Measurements from ENCODE around the gene ABHD2.

Gene ABHD2

GRCh38 chr15:89071471-89071870 lies 16.8 kb upstream of the ABHD2 start (continued):
- no peak for TF ChIP-seq ZNF791 (tag by site-specific recombination; IDR thresholded peaks at IDR 0.05)

- Histone ChIP-seq H3K27ac (ENCODE audit: extremely low read depth, low read depth, low read length) (no peak overlapping the region), H3K4me3 (ENCODE audit: low read depth, low read length) (no peak overlapping the region), H3K4me1 (ENCODE audit: control insufficient read depth, insufficient read depth, low read length) (no peaks in the 10 kb centered on the region), H3K9me3 (ENCODE audit: control insufficient read depth, insufficient read depth, low read depth, low read length) (no peaks in the 10 kb centered on the region), H3K36me3 (ENCODE audit: control insufficient read depth in 2 of 2, insufficient read depth in 1 of 2, low read length in 2 of 2) (no peaks in the 10 kb centered on the region)
- TF ChIP-seq ZBTB26 (tag by site-specific recombination; optimal IDR thresholded peaks at IDR 0.05) (no peak), ZNF521 (tag by site-specific recombination; IDR thresholded peaks at IDR 0.05) (no peak), ZNF530 (tag by site-specific recombination; IDR thresholded peaks at IDR 0.05; ENCODE audit: low read depth) (no peak), ZNF677 (tag by site-specific recombination; IDR thresholded peaks at IDR 0.05) (no peak), ZNF354C (tag by site-specific recombination; IDR thresholded peaks at IDR 0.05; ENCODE audit: borderline replicate concordance, low read depth) (no peak)
- POLR2A ChIA-PET = interaction anchor here (1.3 to 2.5 kb wide), 2 partner anchors 11 to 16 kb away, joined by 4 to 8 read pairs; partner anchors contain the start of gene ABHD2
- CTCF ChIA-PET = interaction anchor here (0.6 to 2.6 kb wide), 7 partner anchors 11 to 596 kb away, joined by 3 to 27 read pairs (median 4); no protein-coding TSS in a partner anchor
Observed at GRCh38 chr15:89072277-89072869, 15.9 kb upstream of the ABHD2 start.

DNA sequence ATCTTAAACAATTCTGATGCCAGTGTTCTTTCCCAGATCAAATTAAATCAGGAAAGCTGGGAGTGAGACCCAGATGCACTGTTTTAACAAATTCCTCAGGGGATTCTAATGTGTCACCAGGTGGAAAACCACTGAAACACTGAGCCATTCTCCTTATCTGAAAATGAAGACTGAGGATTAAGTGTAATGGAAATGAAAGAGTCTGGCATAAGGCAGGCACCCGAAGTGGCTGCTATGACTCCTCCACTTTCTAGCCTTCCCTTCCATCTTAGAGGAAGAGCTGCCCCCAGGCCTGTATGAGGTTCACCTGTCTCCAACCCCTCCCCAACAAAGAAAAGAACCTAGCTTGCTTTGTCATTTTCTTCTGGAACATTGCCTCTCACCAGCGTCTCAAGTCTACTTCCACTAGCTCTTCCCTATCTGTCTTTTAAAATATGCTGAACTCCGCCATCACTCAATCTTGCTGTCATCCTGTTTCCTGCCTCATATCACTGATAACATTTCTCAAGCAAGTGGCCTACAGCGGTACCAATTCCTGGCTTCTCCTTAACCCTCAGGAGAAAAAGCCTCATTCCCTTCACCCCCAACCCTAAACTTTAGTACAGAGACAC lies 13.7 kb upstream of the ABHD2 start:
- H3K27ac ChIP-seq (ENCODE audit: extremely low read depth, low read depth, low read length) = no peak overlapping the region
- TF ChIP-seq, protein P1, sequence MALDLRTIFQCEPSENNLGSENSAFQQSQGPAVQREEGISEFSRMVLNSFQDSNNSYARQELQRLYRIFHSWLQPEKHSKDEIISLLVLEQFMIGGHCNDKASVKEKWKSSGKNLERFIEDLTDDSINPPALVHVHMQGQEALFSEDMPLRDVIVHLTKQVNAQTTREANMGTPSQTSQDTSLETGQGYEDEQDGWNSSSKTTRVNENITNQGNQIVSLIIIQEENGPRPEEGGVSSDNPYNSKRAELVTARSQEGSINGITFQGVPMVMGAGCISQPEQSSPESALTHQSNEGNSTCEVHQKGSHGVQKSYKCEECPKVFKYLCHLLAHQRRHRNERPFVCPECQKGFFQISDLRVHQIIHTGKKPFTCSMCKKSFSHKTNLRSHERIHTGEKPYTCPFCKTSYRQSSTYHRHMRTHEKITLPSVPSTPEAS (tag by site-specific recombination; IDR thresholded peaks at IDR 0.05) = no peak
- TF ChIP-seq HOXA7 (CRISPR knock-in tag; IDR thresholded peaks at IDR 0.05; ENCODE audit: borderline replicate concordance) = no peak
- no peak for TF ChIP-seq ZNF747 (tag by site-specific recombination; IDR thresholded peaks at IDR 0.05)
- no peak for TF ChIP-seq ZFP41 (tag by site-specific recombination; IDR thresholded peaks at IDR 0.05; ENCODE audit: borderline replicate concordance)
- TF ChIP-seq ZNF132 (tag by site-specific recombination; IDR thresholded peaks at IDR 0.05; ENCODE audit: borderline replicate concordance) = no peak
- no peak overlapping the region for H3K4me3 ChIP-seq (ENCODE audit: low read depth, low read length)
- no peaks in the 10 kb centered on the region for H3K9me3 ChIP-seq (ENCODE audit: control insufficient read depth, insufficient read depth, low read depth, low read length)
- H3K4me1 ChIP-seq (ENCODE audit: control insufficient read depth, insufficient read depth, low read length) = no peaks in the 10 kb centered on the region
- no peaks in the 10 kb centered on the region for H3K36me3 ChIP-seq (ENCODE audit: control insufficient read depth in 2 of 2, insufficient read depth in 1 of 2, low read length in 2 of 2)
- ChIA-PET CTCF (interaction anchor here (0.7 to 1.4 kb wide), 6 partner anchors 9 to 169 kb away, joined by 3 to 11 read pairs (median 3); partner anchors contain the start of gene ABHD2), POLR2A (no interaction called here)

- H3K4me3 ChIP-seq (ENCODE audit: low read depth, low read length) = no peak overlapping the region
- H3K27ac ChIP-seq (ENCODE audit: extremely low read depth, low read depth, low read length) = no peak overlapping the region
- no peaks in the 10 kb centered on the region for H3K4me1 ChIP-seq (ENCODE audit: control insufficient read depth, insufficient read depth, low read length)
- ChIA-PET CTCF (interaction anchor here (0.6 to 2.7 kb wide), 6 partner anchors 8 to 170 kb away, joined by 3 to 20 read pairs (median 4); no protein-coding TSS in a partner anchor), POLR2A (no interaction called here)
- no peaks in the 10 kb centered on the region for H3K36me3 ChIP-seq (ENCODE audit: control insufficient read depth in 2 of 2, insufficient read depth in 1 of 2, low read length in 2 of 2)
- no peaks in the 10 kb centered on the region for H3K9me3 ChIP-seq (ENCODE audit: control insufficient read depth, insufficient read depth, low read depth, low read length)
- TF ChIP-seq ZNF558 (tag by site-specific recombination; IDR thresholded peaks at IDR 0.05) (no peak), ZNF768 (tag by site-specific recombination; IDR thresholded peaks at IDR 0.05) (no peak), ZNF404 (tag by site-specific recombination; IDR thresholded peaks at IDR 0.05) (no peak), ZNF514 (tag by site-specific recombination; IDR thresholded peaks at IDR 0.05) (no peak), ZNF223 (tag by site-specific recombination; IDR thresholded peaks at IDR 0.05) (no peak), ZNF416 (tag by site-specific recombination; IDR thresholded peaks at IDR 0.05) (no peak), PRDM6 (tag by site-specific recombination; IDR thresholded peaks at IDR 0.05) (no peak), GFI1B (tag by site-specific recombination; IDR thresholded peaks at IDR 0.05) (no peak)
- TF ChIP-seq, protein P2, sequence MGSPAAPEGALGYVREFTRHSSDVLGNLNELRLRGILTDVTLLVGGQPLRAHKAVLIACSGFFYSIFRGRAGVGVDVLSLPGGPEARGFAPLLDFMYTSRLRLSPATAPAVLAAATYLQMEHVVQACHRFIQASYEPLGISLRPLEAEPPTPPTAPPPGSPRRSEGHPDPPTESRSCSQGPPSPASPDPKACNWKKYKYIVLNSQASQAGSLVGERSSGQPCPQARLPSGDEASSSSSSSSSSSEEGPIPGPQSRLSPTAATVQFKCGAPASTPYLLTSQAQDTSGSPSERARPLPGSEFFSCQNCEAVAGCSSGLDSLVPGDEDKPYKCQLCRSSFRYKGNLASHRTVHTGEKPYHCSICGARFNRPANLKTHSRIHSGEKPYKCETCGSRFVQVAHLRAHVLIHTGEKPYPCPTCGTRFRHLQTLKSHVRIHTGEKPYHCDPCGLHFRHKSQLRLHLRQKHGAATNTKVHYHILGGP (tag by site-specific recombination; IDR thresholded peaks at IDR 0.05) = no peak
- TF ChIP-seq, protein P1 (tag by site-specific recombination; IDR thresholded peaks at IDR 0.05) = no peak
Observed at GRCh38 chr15:89075101-89075640, 13.1 kb upstream of the ABHD2 start.

All from HEK293 (cell line).